ENCODE measurements around the gene TUBA3E.
"Not testable (repeated sequence)": the region's sequence is repeated elsewhere in the genome, so short reads cannot be mapped to it uniquely, and the experiment has no call there.

Gene TUBA3E

DNA sequence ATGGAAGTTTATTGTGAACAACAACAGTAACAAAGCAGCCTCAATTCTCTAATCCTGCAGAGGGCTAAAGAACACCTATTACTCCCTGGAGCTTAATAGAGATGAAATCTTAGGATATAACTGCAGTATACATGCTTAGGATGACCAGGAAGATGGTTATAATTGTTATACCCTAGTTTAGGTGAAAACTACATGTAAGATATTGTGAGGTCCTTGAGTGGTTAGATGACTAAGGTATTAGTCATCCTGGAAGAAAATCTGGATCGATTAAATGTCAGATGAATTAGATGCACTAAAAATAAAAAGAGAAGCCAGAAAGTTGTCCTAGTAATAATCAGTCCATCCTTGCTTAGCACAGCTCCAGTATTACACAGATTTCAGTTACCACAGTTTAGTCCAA, 22.3 kb upstream of the TUBA3E start:
- not testable (repeated sequence) for H3K27me3 ChIP-seq (ENCODE audit: insufficient read depth, low read length); H3K36me3 ChIP-seq (ENCODE audit: insufficient read depth, low read length); H3K4me3 ChIP-seq (ENCODE audit: low read length)

DNA sequence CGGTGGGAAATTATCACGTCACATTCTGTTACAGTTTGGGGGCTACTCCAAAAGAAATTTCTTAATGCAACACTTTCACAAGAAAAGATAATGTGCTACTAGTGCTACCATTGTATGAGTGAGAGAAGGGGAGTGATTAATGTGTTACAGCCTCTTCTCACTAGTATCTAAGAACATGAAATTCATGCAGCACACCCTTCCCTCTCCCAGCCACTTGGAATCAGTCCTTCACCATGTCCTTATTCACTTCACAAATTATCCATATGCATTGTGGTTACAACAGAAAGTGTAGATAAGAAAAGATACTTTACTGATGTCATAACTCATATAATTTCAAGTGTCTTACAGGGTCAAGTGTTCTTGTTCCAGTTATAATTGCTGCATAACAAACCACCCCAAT, 20.9 kb upstream of the TUBA3E start:
- H3K4me1 ChIP-seq (ENCODE audit: insufficient read depth, low read length); H3K27me3 ChIP-seq (ENCODE audit: insufficient read depth, low read length): not testable (repeated sequence)

More for the DNA sequence above, 22.3 kb upstream of the TUBA3E start:
- not testable (repeated sequence) for H3K9me3 ChIP-seq (ENCODE audit: low read length); H3K4me1 ChIP-seq (ENCODE audit: insufficient read depth, low read length); H2AFZ ChIP-seq (ENCODE audit: low read depth, low read length)

DNA sequence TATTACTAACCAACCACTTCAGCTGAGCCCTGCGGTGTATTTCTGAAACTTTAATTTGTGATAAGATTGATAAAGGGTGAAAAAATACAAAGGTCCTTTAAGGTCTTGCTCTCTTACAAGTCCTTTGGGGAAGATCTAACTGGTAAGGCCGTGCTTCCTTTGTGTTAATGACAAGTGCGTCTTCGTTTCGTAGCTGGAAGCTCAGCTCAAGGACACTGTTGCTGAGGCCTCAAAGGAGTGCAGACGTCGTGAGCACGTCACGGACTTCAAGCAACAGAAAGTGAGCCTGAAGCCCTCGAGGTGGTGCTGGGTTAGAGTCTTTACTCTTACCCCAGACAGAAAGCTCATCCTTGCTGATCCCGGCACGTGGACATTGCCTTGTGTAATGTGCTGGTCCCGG, 8.8 kb upstream of the TUBA3E start:
- not testable (repeated sequence) for H2AFZ ChIP-seq (ENCODE audit: low read depth, low read length); H3K36me3 ChIP-seq (ENCODE audit: insufficient read depth, low read length); H3K4me1 ChIP-seq (ENCODE audit: insufficient read depth, low read length); H3K4me3 ChIP-seq (ENCODE audit: low read length); H3K27me3 ChIP-seq (ENCODE audit: insufficient read depth, low read length); H3K9me3 ChIP-seq (ENCODE audit: low read length)

More for the DNA sequence above, 20.9 kb upstream of the TUBA3E start:
- H3K4me3 ChIP-seq (ENCODE audit: low read length); H3K9me3 ChIP-seq (ENCODE audit: low read length); H3K36me3 ChIP-seq (ENCODE audit: insufficient read depth, low read length); H2AFZ ChIP-seq (ENCODE audit: low read depth, low read length): not testable (repeated sequence)

DNA sequence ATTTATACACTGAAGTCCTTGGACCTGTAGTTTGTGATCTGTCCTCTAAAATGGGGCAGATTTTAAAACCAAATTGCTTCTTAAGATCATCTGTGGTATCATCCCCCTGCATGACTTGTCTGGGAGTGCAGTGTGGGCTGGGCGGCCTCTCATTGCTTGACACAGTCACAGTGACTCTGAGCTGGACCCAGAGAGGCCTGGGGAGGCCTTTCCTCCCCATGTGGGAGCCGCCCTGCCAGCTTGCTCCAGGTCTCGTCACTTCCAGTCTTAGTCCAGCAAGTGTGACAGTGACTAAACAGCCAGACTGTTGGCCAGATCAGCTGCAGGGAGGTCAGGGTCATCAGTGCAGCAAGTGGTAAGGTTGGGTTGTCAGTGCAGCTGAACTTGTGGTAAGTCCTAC, 4.9 kb upstream of the TUBA3E start:
- H3K9me3 ChIP-seq (ENCODE audit: low read length); H3K4me3 ChIP-seq (ENCODE audit: low read length); H2AFZ ChIP-seq (ENCODE audit: low read depth, low read length); H3K27me3 ChIP-seq (ENCODE audit: insufficient read depth, low read length); H3K36me3 ChIP-seq (ENCODE audit: insufficient read depth, low read length); H3K4me1 ChIP-seq (ENCODE audit: insufficient read depth, low read length): not testable (repeated sequence)

DNA sequence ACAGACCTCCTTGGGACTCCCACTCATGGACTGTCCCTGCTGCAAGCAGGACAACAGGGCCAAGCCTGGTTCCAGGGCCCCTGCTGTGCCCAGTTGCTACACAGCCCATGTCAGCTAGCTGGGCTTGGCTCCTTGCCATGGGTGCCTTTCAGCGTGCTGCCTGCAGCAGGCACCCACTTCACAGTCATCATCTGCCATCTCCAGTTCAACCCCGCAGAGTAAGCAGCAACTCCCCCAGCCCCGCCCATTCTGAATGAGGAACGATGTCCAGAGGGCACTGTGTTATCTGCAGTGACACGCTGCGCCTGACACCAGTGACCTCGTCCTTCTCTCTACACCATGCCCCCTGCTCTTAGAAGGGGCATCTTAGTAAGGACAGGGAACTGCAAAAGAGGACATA, 4.3 kb upstream of the TUBA3E start:
- H3K4me3 ChIP-seq (ENCODE audit: low read length); H3K36me3 ChIP-seq (ENCODE audit: insufficient read depth, low read length): not testable (repeated sequence)

DNA sequence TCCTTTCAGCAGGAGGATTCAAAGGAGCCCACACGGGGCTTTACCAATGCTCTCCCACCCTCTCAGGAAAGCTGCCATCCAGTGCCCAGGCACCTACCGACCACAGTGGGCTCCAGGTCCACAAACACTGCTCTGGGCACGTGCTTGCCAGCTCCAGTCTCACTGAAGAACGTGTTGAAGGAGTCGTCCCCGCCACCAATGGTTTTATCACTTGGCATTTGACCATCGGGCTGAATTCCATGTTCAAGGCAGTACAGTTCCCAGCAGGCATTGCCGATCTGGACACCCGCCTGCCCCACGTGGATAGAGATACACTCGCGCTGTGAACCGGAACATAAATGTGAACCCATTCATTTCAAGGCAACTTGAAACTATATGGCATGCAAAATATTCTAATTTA, 2.2 kb downstream of the TUBA3E start:
- H3K4me1 ChIP-seq (ENCODE audit: insufficient read depth, low read length); H3K4me3 ChIP-seq (ENCODE audit: low read length); H2AFZ ChIP-seq (ENCODE audit: low read depth, low read length); H3K36me3 ChIP-seq (ENCODE audit: insufficient read depth, low read length); H3K27me3 ChIP-seq (ENCODE audit: insufficient read depth, low read length); H3K9me3 ChIP-seq (ENCODE audit: low read length): not testable (repeated sequence)

More for the DNA sequence above, 4.3 kb upstream of the TUBA3E start:
- not testable (repeated sequence) for H3K27me3 ChIP-seq (ENCODE audit: insufficient read depth, low read length); H3K4me1 ChIP-seq (ENCODE audit: insufficient read depth, low read length); H3K9me3 ChIP-seq (ENCODE audit: low read length); H2AFZ ChIP-seq (ENCODE audit: low read depth, low read length)

DNA sequence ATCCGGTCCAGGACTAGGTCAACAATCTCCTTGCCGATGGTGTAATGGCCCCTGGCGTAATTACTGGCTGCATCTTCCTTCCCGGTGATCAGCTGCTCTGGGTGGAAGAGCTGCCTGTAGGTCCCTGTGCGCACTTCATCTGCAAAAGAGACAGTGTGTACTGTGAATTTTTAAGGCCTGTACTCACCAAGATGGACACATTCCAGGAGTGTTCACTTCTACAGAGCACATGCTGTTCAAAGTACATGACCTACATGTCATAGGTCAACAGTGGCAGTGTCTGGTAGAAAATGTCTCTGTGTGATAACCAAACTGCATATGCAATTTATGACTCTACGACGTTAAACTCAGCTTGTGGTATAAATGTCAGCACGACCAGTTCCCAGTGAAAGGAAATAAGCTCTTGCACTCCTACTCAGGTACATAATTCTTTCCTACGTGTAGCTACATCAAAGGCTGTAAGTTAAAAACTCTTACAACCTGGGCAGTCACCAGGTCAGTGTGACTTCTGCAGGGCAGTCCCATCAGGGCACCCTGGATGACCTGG, 3.1 kb downstream of the TUBA3E start:
- H3K27me3 ChIP-seq (ENCODE audit: insufficient read depth, low read length); H3K9me3 ChIP-seq (ENCODE audit: low read length); H2AFZ ChIP-seq (ENCODE audit: low read depth, low read length); H3K4me1 ChIP-seq (ENCODE audit: insufficient read depth, low read length); H3K36me3 ChIP-seq (ENCODE audit: insufficient read depth, low read length); H3K4me3 ChIP-seq (ENCODE audit: low read length): not testable (repeated sequence)

DNA sequence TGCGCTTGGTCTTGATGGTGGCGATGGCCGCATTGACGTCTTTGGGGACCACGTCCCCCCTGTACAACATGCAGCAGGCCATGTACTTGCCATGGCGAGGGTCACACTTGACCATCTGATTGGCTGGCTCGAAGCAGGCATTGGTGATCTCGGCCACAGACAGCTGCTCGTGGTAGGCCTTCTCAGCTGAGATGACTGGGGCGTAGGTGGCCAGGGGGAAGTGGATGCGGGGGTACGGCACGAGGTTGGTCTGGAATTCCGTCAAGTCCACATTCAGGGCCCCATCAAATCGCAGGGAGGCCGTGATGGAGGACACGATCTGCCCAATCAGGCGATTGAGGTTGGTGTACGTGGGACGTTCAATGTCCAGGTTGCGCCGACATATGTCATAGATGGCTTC, 4.4 kb downstream of the TUBA3E start:
- not testable (repeated sequence) for H3K4me3 ChIP-seq (ENCODE audit: low read length); H3K4me1 ChIP-seq (ENCODE audit: insufficient read depth, low read length); H2AFZ ChIP-seq (ENCODE audit: low read depth, low read length)

DNA sequence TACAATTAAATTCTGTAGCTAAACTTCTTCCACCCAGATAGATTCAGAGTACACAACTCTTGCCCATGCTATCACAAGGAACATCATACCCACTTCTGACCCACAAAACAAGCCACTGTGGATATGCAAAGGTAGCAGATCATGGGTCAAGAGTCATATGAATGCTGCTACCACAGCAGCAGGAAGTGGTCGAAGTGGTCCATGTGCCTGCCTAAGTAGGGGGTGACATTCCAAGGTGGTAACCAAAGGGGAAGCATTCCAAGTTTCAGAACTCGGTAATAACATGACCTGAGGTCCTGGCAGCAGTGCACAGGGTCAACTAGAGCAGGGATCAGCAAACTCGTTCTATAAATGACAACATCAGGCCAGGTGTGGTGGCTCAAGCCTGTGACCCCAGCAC, 5.8 kb downstream of the TUBA3E start:
- H2AFZ ChIP-seq (ENCODE audit: low read depth, low read length); H3K36me3 ChIP-seq (ENCODE audit: insufficient read depth, low read length); H3K4me3 ChIP-seq (ENCODE audit: low read length); H3K9me3 ChIP-seq (ENCODE audit: low read length); H3K27me3 ChIP-seq (ENCODE audit: insufficient read depth, low read length); H3K4me1 ChIP-seq (ENCODE audit: insufficient read depth, low read length): not testable (repeated sequence)

More for the DNA sequence above, 4.4 kb downstream of the TUBA3E start:
- H3K36me3 ChIP-seq (ENCODE audit: insufficient read depth, low read length); H3K9me3 ChIP-seq (ENCODE audit: low read length); H3K27me3 ChIP-seq (ENCODE audit: insufficient read depth, low read length): not testable (repeated sequence)

DNA sequence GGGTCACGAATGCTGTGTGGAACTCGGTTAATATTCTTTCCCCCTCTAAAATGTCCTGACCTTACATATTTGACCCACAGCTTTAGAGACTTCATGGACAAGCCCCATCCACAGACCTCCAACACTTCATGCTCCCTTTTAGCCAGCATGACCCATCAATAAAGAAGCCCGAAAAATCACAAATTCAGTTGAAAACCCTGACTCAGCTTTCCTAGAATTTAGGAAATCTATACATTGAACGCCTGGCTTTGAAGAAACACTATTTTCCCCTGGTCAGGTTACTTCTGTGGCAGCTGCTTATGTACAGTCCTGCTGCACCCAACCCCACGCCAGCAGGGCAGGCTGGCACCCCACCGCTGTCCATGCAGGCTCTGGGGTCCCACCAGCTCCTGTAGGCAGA, 6.9 kb downstream of the TUBA3E start:
- not testable (repeated sequence) for H3K4me3 ChIP-seq (ENCODE audit: low read length); H3K36me3 ChIP-seq (ENCODE audit: insufficient read depth, low read length); H3K9me3 ChIP-seq (ENCODE audit: low read length); H3K27me3 ChIP-seq (ENCODE audit: insufficient read depth, low read length); H2AFZ ChIP-seq (ENCODE audit: low read depth, low read length); H3K4me1 ChIP-seq (ENCODE audit: insufficient read depth, low read length)

DNA sequence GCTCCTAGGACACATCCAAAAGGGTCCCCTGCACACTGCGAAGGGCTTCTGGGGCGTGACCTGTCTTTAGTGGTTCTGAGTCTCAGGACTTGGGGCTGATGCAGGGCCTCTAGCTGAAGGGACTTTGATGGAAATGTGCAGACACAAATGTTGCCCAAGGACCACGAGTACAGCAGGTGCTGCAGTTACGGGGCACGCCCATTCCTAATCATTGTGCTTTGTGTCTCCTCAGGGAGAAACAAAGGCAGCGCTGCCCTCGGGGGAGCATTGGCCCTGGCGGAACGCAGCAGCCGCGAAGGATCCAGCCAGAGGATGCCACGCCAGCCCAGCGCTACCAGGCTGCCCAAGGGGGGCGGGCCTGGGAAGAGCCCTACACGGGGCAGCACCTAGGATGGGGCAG, 8.0 kb downstream of the TUBA3E start:
- Histone ChIP-seq H3K4me1 (ENCODE audit: insufficient read depth, low read length) (no peaks in the 10 kb centered on the region), H3K36me3 (ENCODE audit: insufficient read depth, low read length) (no peaks in the 10 kb centered on the region), H3K27me3 (ENCODE audit: insufficient read depth, low read length) (no peaks in the 10 kb centered on the region), H2AFZ (ENCODE audit: low read depth, low read length) (no peak overlapping the region), H3K9me3 (ENCODE audit: low read length) (no peaks in the 10 kb centered on the region), H3K4me3 (ENCODE audit: low read length) (no peak overlapping the region)

DNA sequence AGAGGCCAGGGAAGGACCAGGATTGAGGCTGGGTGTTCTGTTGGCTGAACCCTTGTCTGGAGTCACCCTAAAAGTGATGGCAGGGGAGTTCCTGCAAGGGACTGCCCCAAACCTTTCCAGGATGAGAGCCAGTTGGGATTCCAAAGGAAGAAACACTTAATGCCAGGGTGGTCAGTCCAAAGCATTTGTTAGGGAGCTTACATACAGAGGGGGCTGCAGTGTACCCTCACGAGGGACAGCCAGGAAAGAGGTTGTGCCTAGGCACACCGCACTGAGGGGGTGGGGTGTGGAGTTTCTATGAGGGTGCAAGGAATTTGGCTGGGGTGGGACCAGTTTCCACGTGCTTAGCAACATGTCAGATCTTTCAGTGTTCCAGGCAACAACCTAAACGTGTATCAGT, 9.3 kb downstream of the TUBA3E start:
- not testable (repeated sequence) for H2AFZ ChIP-seq (ENCODE audit: low read depth, low read length); H3K4me3 ChIP-seq (ENCODE audit: low read length); H3K4me1 ChIP-seq (ENCODE audit: insufficient read depth, low read length); H3K36me3 ChIP-seq (ENCODE audit: insufficient read depth, low read length); H3K27me3 ChIP-seq (ENCODE audit: insufficient read depth, low read length); H3K9me3 ChIP-seq (ENCODE audit: low read length)

DNA sequence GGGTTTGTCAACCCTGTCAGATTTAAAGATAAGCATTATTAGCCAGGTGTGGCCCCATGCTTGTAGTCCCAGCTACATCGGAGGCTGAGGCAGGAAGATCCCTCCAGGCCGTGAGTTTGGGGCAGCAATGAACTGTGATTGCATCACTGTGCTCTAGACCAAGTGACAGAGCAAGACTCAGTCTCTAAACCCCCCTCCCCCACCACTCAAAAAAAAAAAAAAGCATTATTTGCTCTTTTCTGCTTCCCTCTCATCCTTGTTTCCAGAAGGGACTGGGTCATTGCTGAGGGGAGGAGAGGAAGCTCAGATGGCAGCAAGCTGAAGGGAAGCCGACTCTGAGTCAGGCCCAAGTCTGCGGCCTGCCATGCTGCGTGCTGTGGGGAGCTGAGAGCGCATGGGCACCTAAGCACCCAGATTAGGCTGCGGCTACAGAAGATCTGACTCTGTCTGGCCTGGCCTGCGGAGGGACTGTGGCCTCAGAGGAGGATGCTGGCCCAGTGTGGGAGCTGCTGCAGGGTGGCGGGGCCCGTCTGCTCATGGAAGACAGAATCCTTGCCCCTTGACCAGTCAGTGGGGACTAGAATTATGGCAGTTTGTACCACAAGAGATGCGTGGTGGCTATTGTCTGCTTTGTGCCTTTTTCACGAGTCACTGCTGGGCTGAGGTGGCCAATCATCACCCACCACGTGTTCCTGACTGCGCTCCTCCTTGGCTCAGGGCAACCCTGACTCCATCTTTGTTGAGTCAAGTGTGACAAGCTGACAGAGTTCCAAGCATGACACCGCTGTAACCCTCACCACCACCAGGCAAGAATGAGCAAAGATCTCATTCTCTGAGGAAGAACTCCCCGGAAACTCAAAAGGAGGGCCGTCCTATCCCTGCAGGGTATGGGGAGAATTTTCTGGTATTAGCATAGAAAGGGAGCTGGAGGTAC, 10.1 kb downstream of the TUBA3E start:
- peaks cover 14% of the 10 kb centered on the region for H3K4me1 ChIP-seq (ENCODE audit: insufficient read depth, low read length)
- H3K4me3 ChIP-seq (ENCODE audit: low read length); H3K9me3 ChIP-seq (ENCODE audit: low read length); H3K36me3 ChIP-seq (ENCODE audit: insufficient read depth, low read length); H3K27me3 ChIP-seq (ENCODE audit: insufficient read depth, low read length); H2AFZ ChIP-seq (ENCODE audit: low read depth, low read length): not testable (repeated sequence)

DNA sequence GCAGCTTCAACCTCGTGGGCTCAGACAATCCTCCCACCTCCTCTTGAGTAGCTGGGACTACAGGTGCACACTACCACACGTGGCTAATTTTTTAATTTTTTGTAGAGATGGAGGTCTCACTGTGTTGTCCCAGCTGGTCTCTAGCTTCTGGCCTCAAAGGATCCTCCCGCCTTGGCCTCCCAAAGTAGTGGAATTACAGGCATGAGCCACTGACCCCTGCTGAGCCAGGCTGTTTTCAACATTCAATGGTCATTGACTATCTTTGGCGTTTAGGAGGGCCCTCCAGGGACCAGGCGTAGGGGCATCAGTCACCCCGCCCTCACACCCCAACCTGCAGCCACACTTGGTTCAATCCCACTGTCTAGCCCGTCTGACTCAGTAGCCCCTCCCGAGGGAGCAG, 11.0 kb downstream of the TUBA3E start:
- peaks cover 18% of the 10 kb centered on the region for H3K4me1 ChIP-seq (ENCODE audit: insufficient read depth, low read length)
- no peaks in the 10 kb centered on the region for H3K36me3 ChIP-seq (ENCODE audit: insufficient read depth, low read length)
- no peaks in the 10 kb centered on the region for H3K9me3 ChIP-seq (ENCODE audit: low read length)
- H2AFZ ChIP-seq (ENCODE audit: low read depth, low read length): no peak overlapping the region
- H3K27me3 ChIP-seq (ENCODE audit: insufficient read depth, low read length): no peaks in the 10 kb centered on the region
- no peak overlapping the region for H3K4me3 ChIP-seq (ENCODE audit: low read length)
